GM12878 (cell line): ENCODE measurements around the gene AMH. TPM values are rescaled to one million over a fixed set of nuclear protein-coding genes. Genes with fewer than 3 reads are reported as not detected.

ENCODE experiments used
- ATAC-seq: fragments of 200-7000 bp; cut with Tn5 transposase; 3 replicates; pipeline ENCODE4 v1.9.1; 2020; ENCODE audit warnings: mild to moderate bottlenecking, moderate library complexity
- BruUV-seq: library from RNA; stranded (reverse); fragments of 400-500 nt; replicated peaks from 2 replicates; lab custom pipeline; 2021; lab: Mats Ljungman, UMichigan
- CTCF ChIA-PET: fragments of 300-600 bp; sonication (Branson Sonifier 250); formaldehyde crosslinking; extraction: SDS; loops from one replicate; lab custom pipeline; 2021; ENCODE audit warnings: inconsistent platforms; lab: Yijun Ruan, JAX
- POLR2A ChIA-PET: fragments of 350-600 bp; formaldehyde crosslinking; extraction: SDS; loops from one replicate; lab custom pipeline; 2021; ENCODE audit warnings: inconsistent platforms; lab: Charles Lee
- RAD21 ChIA-PET: fragments of 300-600 bp; sonication (Branson Sonifier 250); formaldehyde crosslinking; loops from one replicate; lab custom pipeline; 2023; ENCODE audit warnings: antibody characterized with exemption; ENCODE audit not compliant: unreplicated experiment; lab: Charles Lee
- SMC1A ChIA-PET: fragments of 300-600 bp; sonication (Branson Sonifier 250); formaldehyde crosslinking; loops from one replicate; lab custom pipeline; 2023; ENCODE audit not compliant: unreplicated experiment, uncharacterized antibody; lab: Charles Lee
- DNase-seq: peaks from one replicate; pipeline ENCODE4 v3.0.0-alpha.2; 2011; ENCODE audit warnings: low read depth, low spot score
- FAIRE-seq: peaks from 3 replicates; lab custom pipeline; 2011; peaks lifted over from hg19 to GRCh38; lab: Jason Lieb, UNC
- H2AFZ ChIP-seq: 2 replicates; pipeline ENCODE4 v1.6.0; 2011; ENCODE audit warnings: low read depth, low read length, control low read depth; ENCODE audit not compliant: control insufficient read depth
- H3K27ac ChIP-seq: 2 replicates; pipeline ENCODE4 v1.5.1; 2011; ENCODE audit warnings: control low read depth; ENCODE audit not compliant: control insufficient read depth, insufficient read depth
- H3K27me3 ChIP-seq, 2 experiments: replicated peaks in 1 of 2; 2 replicates each; pipeline versions ENCODE4 v1.6.0 to v1.6.1; 2011; ENCODE audit warnings: low read length in 1 of 2; ENCODE audit not compliant: control insufficient read depth in 2 of 2, insufficient read depth in 2 of 2
- H3K36me3 ChIP-seq, 2 experiments: 2 replicates each; pipeline ENCODE4 v1.5.1; 2011; ENCODE audit warnings: low read length in 1 of 2; ENCODE audit not compliant: control insufficient read depth in 2 of 2, insufficient read depth in 2 of 2
- H3K4me1 ChIP-seq: 2 replicates; pipeline ENCODE4 v1.6.1; 2011; ENCODE audit warnings: mild to moderate bottlenecking, low read length, moderate library complexity, mixed read lengths; ENCODE audit not compliant: control insufficient read depth, insufficient read depth
- H3K4me2 ChIP-seq: 2 replicates; pipeline ENCODE4 v1.6.0; 2011; ENCODE audit warnings: control low read depth; ENCODE audit not compliant: control insufficient read depth, insufficient read depth
- H3K4me3 ChIP-seq: fragments of 200-600 bp; sonication (generic); 2 replicates; pipeline ENCODE4 v1.5.1; 2016
- H3K79me2 ChIP-seq: 2 replicates; pipeline ENCODE4 v1.6.0; 2011; ENCODE audit warnings: low read length; ENCODE audit not compliant: control insufficient read depth, insufficient read depth
- H3K9ac ChIP-seq: 2 replicates; pipeline ENCODE4 v1.8.0; 2011; ENCODE audit warnings: low read length, control low read depth, mixed read lengths; ENCODE audit not compliant: control insufficient read depth, insufficient read depth
- H3K9me3 ChIP-seq: replicated peaks from 3 replicates; pipeline ENCODE4 v1.5.1; 2011; ENCODE audit warnings: mild to moderate bottlenecking, low read length; ENCODE audit not compliant: control insufficient read depth, insufficient read depth
- H4K20me1 ChIP-seq: 2 replicates; pipeline ENCODE4 v1.6.0; 2011; ENCODE audit not compliant: control insufficient read depth, insufficient read depth
- EED ChIP-seq: sonication (generic); IDR thresholded peaks from 2 replicates; pipeline ENCODE4 v1.6.1; 2016; ENCODE audit warnings: antibody characterized with exemption, low read depth
- FOS ChIP-seq: IDR thresholded peaks from 3 replicates; pipeline ENCODE4 v1.6.1; 2011; ENCODE audit warnings: borderline replicate concordance; ENCODE audit not compliant: insufficient read length; ENCODE audit errors: extremely low read depth
- FOXK2 ChIP-seq: fragments of 450-650 bp; IDR thresholded peaks from 2 replicates; pipeline ENCODE4 v1.6.1; 2017; ENCODE audit warnings: mild to moderate bottlenecking, moderate library complexity
- IKZF1 ChIP-seq: fragments of 450-650 bp; conservative IDR thresholded peaks from 2 replicates; pipeline ENCODE4 v1.6.1; 2017; ENCODE audit warnings: antibody characterized with exemption, mild to moderate bottlenecking
- NFYA ChIP-seq: IDR thresholded peaks from 2 replicates; pipeline ENCODE4 v1.6.1; 2011; ENCODE audit warnings: low read depth, mild to moderate bottlenecking, low read length, improper control_type of control experiment, borderline replicate concordance
- RFX5 ChIP-seq: IDR thresholded peaks from 2 replicates; pipeline ENCODE4 v1.6.1; 2011; ENCODE audit warnings: low read depth, low read length, improper control_type of control experiment
- YY1 ChIP-seq: IDR thresholded peaks from 2 replicates; pipeline ENCODE4 v1.6.1; 2011; ENCODE audit warnings: low read depth, mild to moderate bottlenecking, low read length
- ZSCAN29 ChIP-seq: fragments of 450-650 bp; IDR thresholded peaks from 2 replicates; pipeline ENCODE4 v1.6.1; 2017; ENCODE audit warnings: mild to moderate bottlenecking, moderate library complexity
- WGBS: methylation state at CpG from one replicate; pipeline ENCODE4 v1.1.6; 2016; ENCODE audit warnings: low lambda C conversion rate; ENCODE audit not compliant: insufficient replicate concordance, insufficient coverage; ENCODE audit errors: missing lambda C conversion rate; 5-methylcytosine and 5-hydroxymethylcytosine counted together
- in situ Hi-C: fragments of 300-500 bp; cut with MboI; formaldehyde crosslinking; loops from 9 replicates; pipeline ENCODE4 v1.14.3; 2018; ENCODE audit warnings: mixed read lengths
- intact Hi-C: fragments of 100-400 bp; cut with micrococcal nuclease; formaldehyde crosslinking; loops from one replicate; pipeline ENCODE4 v1.14.2; 2022; ENCODE audit not compliant: unreplicated experiment
- polyA plus RNA-seq, 11 experiments: library from polyadenylated mRNA; depleted of rRNA in 4 of 11; unstranded in 6 of 11; stranded (reverse) in 5 of 11; fragments of >200 nt; fragmentation: Nextera tagmentation in 4 of 11; fragmentation: Illumina TruSeq in 1 of 11; extraction: Ambion mirVana in 4 of 11; extraction: Trizol in 1 of 11; gene quantifications; 1 replicate in 1 of 11; 2 replicates in 10 of 11; pipeline versions ENCODE4 v1.2.1 to v1.2.3, GENCODE V29; 2011 to 2016; ENCODE audit warnings: inconsistent platforms in 2 of 11, missing spikeins in 2 of 11, low read depth in 1 of 11
- total RNA-seq, 4 experiments: library from RNA; depleted of rRNA in 3 of 4; stranded (reverse); fragments of >200 nt in 3 of 4; fragmentation: Illumina TruSeq in 1 of 4; extraction: Trizol in 1 of 4; gene quantifications; 2 replicates each; pipeline versions ENCODE4 v1.2.1 to v1.2.3, GENCODE V29; 2013 to 2021
- TF ChIP-seq, protein P1 (sequence below): IDR thresholded peaks from 2 replicates; pipeline ENCODE4 v1.6.1; 2012; ENCODE audit warnings: low read depth, low read length, improper control_type of control experiment
- TF ChIP-seq, protein P2 (sequence below): fragments of 450-650 bp; IDR thresholded peaks from 2 replicates; pipeline ENCODE4 v1.6.1; 2014; ENCODE audit warnings: mild to moderate bottlenecking
- TF ChIP-seq, protein P3 (sequence below): fragments of 450-650 bp; IDR thresholded peaks from 2 replicates; pipeline ENCODE4 v1.6.1; 2017; ENCODE audit warnings: mild to moderate bottlenecking, low read depth, inconsistent platforms; ENCODE audit not compliant: poor library complexity, severe bottlenecking
- TF ChIP-seq, protein P4 (sequence below): fragments of 450-650 bp; IDR thresholded peaks from 2 replicates; pipeline ENCODE4 v1.6.1; 2017; ENCODE audit warnings: antibody characterized with exemption, mild to moderate bottlenecking, moderate library complexity
- TF ChIP-seq, protein P5 (sequence below): fragments of 450-650 bp; IDR thresholded peaks from 2 replicates; pipeline ENCODE4 v1.6.1; 2017; ENCODE audit warnings: borderline replicate concordance
- TF ChIP-seq, protein P6 (sequence below): IDR thresholded peaks from 2 replicates; pipeline ENCODE4 v1.6.1; 2012; ENCODE audit warnings: low read length, inconsistent platforms

AMH gene
- total and polyA plus RNA-seq, 10 of the 15 experiments (the other 5 are each of a cell fraction or from before 2014, with no cell fraction given), result 0.17 to 3.5 (median 0.81) TPM; not detected in 4

DNA sequence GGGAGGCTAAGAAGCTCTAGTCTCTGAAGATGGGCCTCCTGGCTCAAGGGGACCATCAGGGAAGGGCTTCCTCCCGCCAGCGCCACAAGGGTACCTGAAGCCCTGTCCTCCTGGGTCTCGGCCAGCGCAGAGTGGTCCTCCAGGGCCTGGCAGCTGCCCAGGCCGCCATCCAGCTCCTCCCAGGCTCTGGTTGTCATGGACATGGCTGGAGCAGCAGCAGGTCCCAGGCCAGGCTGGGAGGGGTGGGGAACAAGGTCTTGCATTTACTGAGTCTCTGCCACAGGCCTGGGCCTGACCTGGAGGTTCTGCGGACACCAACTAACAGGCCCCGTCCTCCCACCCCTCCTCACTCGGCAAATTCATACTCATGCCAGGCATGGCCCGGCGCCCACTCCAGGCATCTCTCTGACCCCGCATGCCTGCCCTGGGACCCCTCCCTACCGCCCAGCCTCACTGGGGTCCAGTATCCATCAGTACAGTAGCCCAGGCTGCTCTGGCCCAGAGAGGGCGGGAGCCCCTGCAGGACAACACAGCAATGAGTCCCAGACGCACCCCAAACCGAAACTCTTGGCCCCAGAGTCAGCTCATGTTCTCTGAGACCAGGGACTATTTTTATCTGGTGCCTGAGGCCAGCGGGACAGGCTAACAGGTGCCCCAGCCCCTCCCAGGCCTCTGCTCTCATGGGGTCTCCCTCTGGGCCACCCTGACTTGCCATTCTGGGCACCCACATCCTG lies 6.2 kb downstream of the AMH start:
- 74% methylated on average over 16 of the region's 16 CpGs for WGBS
- in situ Hi-C loops, result no loop called here
- Histone ChIP-seq H3K9me3 (no peaks in the 10 kb centered on the region; the same call in 2 of the 3 replicates), H3K27ac (no peak overlapping the region), H3K9ac (no peak overlapping the region), H3K79me2 (no peaks in the 10 kb centered on the region), H3K36me3 (no peaks in the 10 kb centered on the region), H3K4me2 (no peak overlapping the region), H3K27me3 (peaks cover 14 to 19% of the 10 kb centered on the region in 2 experiments; a peak in 3 of 4 replicates), H4K20me1 (no peaks in the 10 kb centered on the region), H3K4me3 (no peak overlapping the region), H2AFZ (no peak overlapping the region), H3K4me1 (peaks cover 16% of the 10 kb centered on the region)
- intact Hi-C loops, result no loop called here
- FAIRE-seq, result no peak
- BruUV-seq, result no TSS peak
- ATAC-seq, result no peak
- ChIA-PET SMC1A (no interaction called here), RAD21 (no interaction called here), POLR2A (interaction anchor here (0.8 to 1.5 kb wide), 3 partner anchors 13 to 17 kb away, joined by 3 to 9 read pairs (median 3); no protein-coding TSS in a partner anchor), CTCF (interaction anchor here (0.8 kb wide), 1 partner anchor 16 kb away, joined by 5 read pairs; no protein-coding TSS in a partner anchor)
- no peak for DNase-seq
- no peak for TF ChIP-seq EED
- TF ChIP-seq, protein P1, sequence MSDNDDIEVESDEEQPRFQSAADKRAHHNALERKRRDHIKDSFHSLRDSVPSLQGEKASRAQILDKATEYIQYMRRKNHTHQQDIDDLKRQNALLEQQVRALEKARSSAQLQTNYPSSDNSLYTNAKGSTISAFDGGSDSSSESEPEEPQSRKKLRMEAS, result no peak
- TF ChIP-seq RFX5, result no peak
- TF ChIP-seq, protein P2, sequence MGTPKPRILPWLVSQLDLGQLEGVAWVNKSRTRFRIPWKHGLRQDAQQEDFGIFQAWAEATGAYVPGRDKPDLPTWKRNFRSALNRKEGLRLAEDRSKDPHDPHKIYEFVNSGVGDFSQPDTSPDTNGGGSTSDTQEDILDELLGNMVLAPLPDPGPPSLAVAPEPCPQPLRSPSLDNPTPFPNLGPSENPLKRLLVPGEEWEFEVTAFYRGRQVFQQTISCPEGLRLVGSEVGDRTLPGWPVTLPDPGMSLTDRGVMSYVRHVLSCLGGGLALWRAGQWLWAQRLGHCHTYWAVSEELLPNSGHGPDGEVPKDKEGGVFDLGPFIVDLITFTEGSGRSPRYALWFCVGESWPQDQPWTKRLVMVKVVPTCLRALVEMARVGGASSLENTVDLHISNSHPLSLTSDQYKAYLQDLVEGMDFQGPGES, result no peak
- TF ChIP-seq, protein P3, sequence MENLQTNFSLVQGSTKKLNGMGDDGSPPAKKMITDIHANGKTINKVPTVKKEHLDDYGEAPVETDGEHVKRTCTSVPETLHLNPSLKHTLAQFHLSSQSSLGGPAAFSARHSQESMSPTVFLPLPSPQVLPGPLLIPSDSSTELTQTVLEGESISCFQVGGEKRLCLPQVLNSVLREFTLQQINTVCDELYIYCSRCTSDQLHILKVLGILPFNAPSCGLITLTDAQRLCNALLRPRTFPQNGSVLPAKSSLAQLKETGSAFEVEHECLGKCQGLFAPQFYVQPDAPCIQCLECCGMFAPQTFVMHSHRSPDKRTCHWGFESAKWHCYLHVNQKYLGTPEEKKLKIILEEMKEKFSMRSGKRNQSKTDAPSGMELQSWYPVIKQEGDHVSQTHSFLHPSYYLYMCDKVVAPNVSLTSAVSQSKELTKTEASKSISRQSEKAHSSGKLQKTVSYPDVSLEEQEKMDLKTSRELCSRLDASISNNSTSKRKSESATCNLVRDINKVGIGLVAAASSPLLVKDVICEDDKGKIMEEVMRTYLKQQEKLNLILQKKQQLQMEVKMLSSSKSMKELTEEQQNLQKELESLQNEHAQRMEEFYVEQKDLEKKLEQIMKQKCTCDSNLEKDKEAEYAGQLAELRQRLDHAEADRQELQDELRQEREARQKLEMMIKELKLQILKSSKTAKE, result no peak
- TF ChIP-seq NFYA, result no peak
- TF ChIP-seq, protein P4, sequence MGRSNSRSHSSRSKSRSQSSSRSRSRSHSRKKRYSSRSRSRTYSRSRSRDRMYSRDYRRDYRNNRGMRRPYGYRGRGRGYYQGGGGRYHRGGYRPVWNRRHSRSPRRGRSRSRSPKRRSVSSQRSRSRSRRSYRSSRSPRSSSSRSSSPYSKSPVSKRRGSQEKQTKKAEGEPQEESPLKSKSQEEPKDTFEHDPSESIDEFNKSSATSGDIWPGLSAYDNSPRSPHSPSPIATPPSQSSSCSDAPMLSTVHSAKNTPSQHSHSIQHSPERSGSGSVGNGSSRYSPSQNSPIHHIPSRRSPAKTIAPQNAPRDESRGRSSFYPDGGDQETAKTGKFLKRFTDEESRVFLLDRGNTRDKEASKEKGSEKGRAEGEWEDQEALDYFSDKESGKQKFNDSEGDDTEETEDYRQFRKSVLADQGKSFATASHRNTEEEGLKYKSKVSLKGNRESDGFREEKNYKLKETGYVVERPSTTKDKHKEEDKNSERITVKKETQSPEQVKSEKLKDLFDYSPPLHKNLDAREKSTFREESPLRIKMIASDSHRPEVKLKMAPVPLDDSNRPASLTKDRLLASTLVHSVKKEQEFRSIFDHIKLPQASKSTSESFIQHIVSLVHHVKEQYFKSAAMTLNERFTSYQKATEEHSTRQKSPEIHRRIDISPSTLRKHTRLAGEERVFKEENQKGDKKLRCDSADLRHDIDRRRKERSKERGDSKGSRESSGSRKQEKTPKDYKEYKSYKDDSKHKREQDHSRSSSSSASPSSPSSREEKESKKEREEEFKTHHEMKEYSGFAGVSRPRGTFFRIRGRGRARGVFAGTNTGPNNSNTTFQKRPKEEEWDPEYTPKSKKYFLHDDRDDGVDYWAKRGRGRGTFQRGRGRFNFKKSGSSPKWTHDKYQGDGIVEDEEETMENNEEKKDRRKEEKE, result no peak
- TF ChIP-seq IKZF1, result no peak
- no peak for TF ChIP-seq ZSCAN29
- TF ChIP-seq FOS, result no peak
- no peak for TF ChIP-seq FOXK2
- TF ChIP-seq YY1, result no peak
- TF ChIP-seq, protein P5, sequence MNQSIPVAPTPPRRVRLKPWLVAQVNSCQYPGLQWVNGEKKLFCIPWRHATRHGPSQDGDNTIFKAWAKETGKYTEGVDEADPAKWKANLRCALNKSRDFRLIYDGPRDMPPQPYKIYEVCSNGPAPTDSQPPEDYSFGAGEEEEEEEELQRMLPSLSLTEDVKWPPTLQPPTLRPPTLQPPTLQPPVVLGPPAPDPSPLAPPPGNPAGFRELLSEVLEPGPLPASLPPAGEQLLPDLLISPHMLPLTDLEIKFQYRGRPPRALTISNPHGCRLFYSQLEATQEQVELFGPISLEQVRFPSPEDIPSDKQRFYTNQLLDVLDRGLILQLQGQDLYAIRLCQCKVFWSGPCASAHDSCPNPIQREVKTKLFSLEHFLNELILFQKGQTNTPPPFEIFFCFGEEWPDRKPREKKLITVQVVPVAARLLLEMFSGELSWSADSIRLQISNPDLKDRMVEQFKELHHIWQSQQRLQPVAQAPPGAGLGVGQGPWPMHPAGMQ, result no peak
- TF ChIP-seq, protein P6, sequence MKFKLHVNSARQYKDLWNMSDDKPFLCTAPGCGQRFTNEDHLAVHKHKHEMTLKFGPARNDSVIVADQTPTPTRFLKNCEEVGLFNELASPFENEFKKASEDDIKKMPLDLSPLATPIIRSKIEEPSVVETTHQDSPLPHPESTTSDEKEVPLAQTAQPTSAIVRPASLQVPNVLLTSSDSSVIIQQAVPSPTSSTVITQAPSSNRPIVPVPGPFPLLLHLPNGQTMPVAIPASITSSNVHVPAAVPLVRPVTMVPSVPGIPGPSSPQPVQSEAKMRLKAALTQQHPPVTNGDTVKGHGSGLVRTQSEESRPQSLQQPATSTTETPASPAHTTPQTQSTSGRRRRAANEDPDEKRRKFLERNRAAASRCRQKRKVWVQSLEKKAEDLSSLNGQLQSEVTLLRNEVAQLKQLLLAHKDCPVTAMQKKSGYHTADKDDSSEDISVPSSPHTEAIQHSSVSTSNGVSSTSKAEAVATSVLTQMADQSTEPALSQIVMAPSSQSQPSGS, result no peak
